ENCODE measurements around the gene GADD45G. TPM values are rescaled to one million over a fixed set of nuclear protein-coding genes. Genes with fewer than 3 reads are reported as not detected.

The GADD45G gene
- total and polyA plus RNA-seq, 2 of the 8 experiments (the other 6 are each of a cell fraction or from before 2014, with no cell fraction given): 7.0 to 11.4 TPM

GRCh38 chr9:89574309-89574708, 30.5 kb upstream of the GADD45G start (continued):
- no peak for TF ChIP-seq CHD7 (IDR thresholded peaks at IDR 0.05; ENCODE audit: insufficient replicate concordance, low read length)
- TF ChIP-seq HDAC6 (IDR thresholded peaks at IDR 0.05; ENCODE audit: low read depth, low read length): no peak
- no peak for TF ChIP-seq TCF12 (IDR thresholded peaks at IDR 0.05; ENCODE audit: low read depth, low read length)
- no peak for TF ChIP-seq EP300 (IDR thresholded peaks at IDR 0.05; ENCODE audit: borderline replicate concordance in 1 of 2, low read depth in 2 of 2, low read length in 2 of 2)
- TF ChIP-seq RBBP5 (IDR thresholded peaks at IDR 0.05; ENCODE audit: borderline replicate concordance, low read depth, low read length): no peak
- no peak for TF ChIP-seq SIRT6 (IDR thresholded peaks at IDR 0.05; ENCODE audit: low read length)
- no peak for TF ChIP-seq KDM4A (IDR thresholded peaks at IDR 0.05; ENCODE audit: low read depth, low read length, severe bottlenecking)
- TF ChIP-seq E2F6 (IDR thresholded peaks at IDR 0.05): no peak
- TF ChIP-seq RAD21 (IDR thresholded peaks at IDR 0.05 in 1 of 2, conservative IDR thresholded peaks at IDR 0.05 in 1 of 2; ENCODE audit: low read depth in 2 of 2, low read length in 2 of 2): no peak
- no peak for TF ChIP-seq RNF2 (IDR thresholded peaks at IDR 0.05; ENCODE audit: borderline replicate concordance, low read depth, low read length, missing control alignments, poor library complexity, severe bottlenecking)
